H1 (cell line): ENCODE data around the gene SMIM13. TPM values are rescaled to one million over a fixed set of nuclear protein-coding genes. Genes with fewer than 3 reads are reported as not detected.

ENCODE experiments used
- BRCA1 ChIP-seq: IDR thresholded peaks from 2 replicates; pipeline ENCODE4 v1.6.1; 2012; ENCODE audit warnings: low read depth, low read length, improper control_type of control experiment
- EP300 ChIP-seq, 2 experiments: IDR thresholded peaks; 1 replicate in 1 of 2; 2 replicates in 1 of 2; pipeline ENCODE4 v1.6.1; 2011 to 2012; ENCODE audit warnings: low read depth in 2 of 2, low read length in 2 of 2, mild to moderate bottlenecking in 2 of 2, borderline replicate concordance in 1 of 2, inconsistent platforms in 1 of 2, moderate library complexity in 1 of 2
- GABPA ChIP-seq: IDR thresholded peaks from 2 replicates; pipeline ENCODE4 v1.6.1; 2011; ENCODE audit warnings: mild to moderate bottlenecking, low read length, moderate library complexity, borderline replicate concordance; ENCODE audit not compliant: insufficient read depth
- HDAC6 ChIP-seq: IDR thresholded peaks from one replicate; pipeline ENCODE4 v1.7.1; 2012; ENCODE audit warnings: low read depth, mild to moderate bottlenecking, inconsistent platforms, low read length, moderate library complexity
- MAFK ChIP-seq: IDR thresholded peaks from 2 replicates; pipeline ENCODE4 v1.6.1; 2012; ENCODE audit warnings: low read depth, mild to moderate bottlenecking, improper control_type of control experiment, low read length
- SP1 ChIP-seq: IDR thresholded peaks from 2 replicates; pipeline ENCODE4 v1.6.1; 2011; ENCODE audit warnings: low read depth, low read length
- polyA plus RNA-seq, 7 experiments: library from polyadenylated mRNA; depleted of rRNA in 3 of 7; stranded (reverse) in 5 of 7; unstranded in 2 of 7; fragments of >200 nt in 5 of 7; fragments of 200-250 nt in 2 of 7; gene quantifications; 1 replicate in 5 of 7; 2 replicates in 1 of 7; 4 replicates in 1 of 7; pipeline versions ENCODE4 v1.2.1 to v1.2.3, GENCODE V29; 2011 to 2013; ENCODE audit warnings: missing spikeins in 2 of 7, mixed read lengths in 2 of 7
- total RNA-seq: library from RNA; stranded (reverse); fragmentation: NEBNext Ultra II Directional; extraction: Animal tissue kit (Norgen Biotek cat#: 25700); gene quantifications from 2 replicates; pipeline ENCODE4 v1.2.1, GENCODE V29; 2021
- TF ChIP-seq, protein P1 (sequence below): fragments of 300-600 bp; sonication (generic); IDR thresholded peaks from 2 replicates; pipeline ENCODE4 v1.7.1; 2012; ENCODE audit warnings: low read length, moderate library complexity, mild to moderate bottlenecking, inconsistent platforms; ENCODE audit not compliant: insufficient replicate concordance

SMIM13 gene
- total and polyA plus RNA-seq, 2 of the 8 experiments (the other 6 are each of a cell fraction or from before 2014, with no cell fraction given), result 1.7 to 10.6 TPM

DNA sequence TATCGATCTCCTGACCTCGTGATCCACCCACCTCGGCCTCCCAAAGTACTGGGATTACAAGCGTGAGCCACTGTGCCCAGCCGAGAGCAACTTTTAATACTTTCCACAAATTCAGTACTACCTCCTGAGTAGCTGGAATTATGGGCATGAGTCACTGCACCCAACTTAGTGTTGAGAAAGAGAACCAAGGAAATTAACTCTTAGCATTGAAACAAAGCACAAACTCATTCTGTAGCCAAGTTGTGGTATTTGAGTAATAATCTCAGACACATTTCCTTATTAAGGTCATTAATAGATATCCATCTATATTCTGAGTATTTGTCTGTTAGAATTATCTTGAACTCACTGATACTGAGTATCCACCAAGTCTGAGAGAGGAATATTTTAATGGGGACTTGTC, 35.2 kb upstream of the SMIM13 start (continued):
- no peak for TF ChIP-seq EP300 (IDR thresholded peaks at IDR 0.05; ENCODE audit: borderline replicate concordance in 1 of 2, low read depth in 2 of 2, low read length in 2 of 2)
- TF ChIP-seq SP1, result no peak
- no peak for TF ChIP-seq HDAC6
- no peak for TF ChIP-seq MAFK
- no peak for TF ChIP-seq BRCA1
- TF ChIP-seq GABPA, result no peak
- TF ChIP-seq, protein P1, sequence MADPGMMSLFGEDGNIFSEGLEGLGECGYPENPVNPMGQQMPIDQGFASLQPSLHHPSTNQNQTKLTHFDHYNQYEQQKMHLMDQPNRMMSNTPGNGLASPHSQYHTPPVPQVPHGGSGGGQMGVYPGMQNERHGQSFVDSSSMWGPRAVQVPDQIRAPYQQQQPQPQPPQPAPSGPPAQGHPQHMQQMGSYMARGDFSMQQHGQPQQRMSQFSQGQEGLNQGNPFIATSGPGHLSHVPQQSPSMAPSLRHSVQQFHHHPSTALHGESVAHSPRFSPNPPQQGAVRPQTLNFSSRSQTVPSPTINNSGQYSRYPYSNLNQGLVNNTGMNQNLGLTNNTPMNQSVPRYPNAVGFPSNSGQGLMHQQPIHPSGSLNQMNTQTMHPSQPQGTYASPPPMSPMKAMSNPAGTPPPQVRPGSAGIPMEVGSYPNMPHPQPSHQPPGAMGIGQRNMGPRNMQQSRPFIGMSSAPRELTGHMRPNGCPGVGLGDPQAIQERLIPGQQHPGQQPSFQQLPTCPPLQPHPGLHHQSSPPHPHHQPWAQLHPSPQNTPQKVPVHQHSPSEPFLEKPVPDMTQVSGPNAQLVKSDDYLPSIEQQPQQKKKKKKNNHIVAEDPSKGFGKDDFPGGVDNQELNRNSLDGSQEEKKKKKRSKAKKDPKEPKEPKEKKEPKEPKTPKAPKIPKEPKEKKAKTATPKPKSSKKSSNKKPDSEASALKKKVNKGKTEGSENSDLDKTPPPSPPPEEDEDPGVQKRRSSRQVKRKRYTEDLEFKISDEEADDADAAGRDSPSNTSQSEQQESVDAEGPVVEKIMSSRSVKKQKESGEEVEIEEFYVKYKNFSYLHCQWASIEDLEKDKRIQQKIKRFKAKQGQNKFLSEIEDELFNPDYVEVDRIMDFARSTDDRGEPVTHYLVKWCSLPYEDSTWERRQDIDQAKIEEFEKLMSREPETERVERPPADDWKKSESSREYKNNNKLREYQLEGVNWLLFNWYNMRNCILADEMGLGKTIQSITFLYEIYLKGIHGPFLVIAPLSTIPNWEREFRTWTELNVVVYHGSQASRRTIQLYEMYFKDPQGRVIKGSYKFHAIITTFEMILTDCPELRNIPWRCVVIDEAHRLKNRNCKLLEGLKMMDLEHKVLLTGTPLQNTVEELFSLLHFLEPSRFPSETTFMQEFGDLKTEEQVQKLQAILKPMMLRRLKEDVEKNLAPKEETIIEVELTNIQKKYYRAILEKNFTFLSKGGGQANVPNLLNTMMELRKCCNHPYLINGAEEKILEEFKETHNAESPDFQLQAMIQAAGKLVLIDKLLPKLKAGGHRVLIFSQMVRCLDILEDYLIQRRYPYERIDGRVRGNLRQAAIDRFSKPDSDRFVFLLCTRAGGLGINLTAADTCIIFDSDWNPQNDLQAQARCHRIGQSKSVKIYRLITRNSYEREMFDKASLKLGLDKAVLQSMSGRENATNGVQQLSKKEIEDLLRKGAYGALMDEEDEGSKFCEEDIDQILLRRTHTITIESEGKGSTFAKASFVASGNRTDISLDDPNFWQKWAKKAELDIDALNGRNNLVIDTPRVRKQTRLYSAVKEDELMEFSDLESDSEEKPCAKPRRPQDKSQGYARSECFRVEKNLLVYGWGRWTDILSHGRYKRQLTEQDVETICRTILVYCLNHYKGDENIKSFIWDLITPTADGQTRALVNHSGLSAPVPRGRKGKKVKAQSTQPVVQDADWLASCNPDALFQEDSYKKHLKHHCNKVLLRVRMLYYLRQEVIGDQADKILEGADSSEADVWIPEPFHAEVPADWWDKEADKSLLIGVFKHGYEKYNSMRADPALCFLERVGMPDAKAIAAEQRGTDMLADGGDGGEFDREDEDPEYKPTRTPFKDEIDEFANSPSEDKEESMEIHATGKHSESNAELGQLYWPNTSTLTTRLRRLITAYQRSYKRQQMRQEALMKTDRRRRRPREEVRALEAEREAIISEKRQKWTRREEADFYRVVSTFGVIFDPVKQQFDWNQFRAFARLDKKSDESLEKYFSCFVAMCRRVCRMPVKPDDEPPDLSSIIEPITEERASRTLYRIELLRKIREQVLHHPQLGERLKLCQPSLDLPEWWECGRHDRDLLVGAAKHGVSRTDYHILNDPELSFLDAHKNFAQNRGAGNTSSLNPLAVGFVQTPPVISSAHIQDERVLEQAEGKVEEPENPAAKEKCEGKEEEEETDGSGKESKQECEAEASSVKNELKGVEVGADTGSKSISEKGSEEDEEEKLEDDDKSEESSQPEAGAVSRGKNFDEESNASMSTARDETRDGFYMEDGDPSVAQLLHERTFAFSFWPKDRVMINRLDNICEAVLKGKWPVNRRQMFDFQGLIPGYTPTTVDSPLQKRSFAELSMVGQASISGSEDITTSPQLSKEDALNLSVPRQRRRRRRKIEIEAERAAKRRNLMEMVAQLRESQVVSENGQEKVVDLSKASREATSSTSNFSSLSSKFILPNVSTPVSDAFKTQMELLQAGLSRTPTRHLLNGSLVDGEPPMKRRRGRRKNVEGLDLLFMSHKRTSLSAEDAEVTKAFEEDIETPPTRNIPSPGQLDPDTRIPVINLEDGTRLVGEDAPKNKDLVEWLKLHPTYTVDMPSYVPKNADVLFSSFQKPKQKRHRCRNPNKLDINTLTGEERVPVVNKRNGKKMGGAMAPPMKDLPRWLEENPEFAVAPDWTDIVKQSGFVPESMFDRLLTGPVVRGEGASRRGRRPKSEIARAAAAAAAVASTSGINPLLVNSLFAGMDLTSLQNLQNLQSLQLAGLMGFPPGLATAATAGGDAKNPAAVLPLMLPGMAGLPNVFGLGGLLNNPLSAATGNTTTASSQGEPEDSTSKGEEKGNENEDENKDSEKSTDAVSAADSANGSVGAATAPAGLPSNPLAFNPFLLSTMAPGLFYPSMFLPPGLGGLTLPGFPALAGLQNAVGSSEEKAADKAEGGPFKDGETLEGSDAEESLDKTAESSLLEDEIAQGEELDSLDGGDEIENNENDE, result no peak
